HG03378 (cell line): ENCODE data around the gene LRRC32.

Experiments
- ATAC-seq: cut with Tn5 transposase; IDR thresholded peaks from one replicate; pipeline ENCODE4 v1.9.1; 2021; ENCODE audit warnings: mild to moderate bottlenecking, moderate library complexity; ENCODE audit not compliant: unreplicated experiment

Gene LRRC32

DNA sequence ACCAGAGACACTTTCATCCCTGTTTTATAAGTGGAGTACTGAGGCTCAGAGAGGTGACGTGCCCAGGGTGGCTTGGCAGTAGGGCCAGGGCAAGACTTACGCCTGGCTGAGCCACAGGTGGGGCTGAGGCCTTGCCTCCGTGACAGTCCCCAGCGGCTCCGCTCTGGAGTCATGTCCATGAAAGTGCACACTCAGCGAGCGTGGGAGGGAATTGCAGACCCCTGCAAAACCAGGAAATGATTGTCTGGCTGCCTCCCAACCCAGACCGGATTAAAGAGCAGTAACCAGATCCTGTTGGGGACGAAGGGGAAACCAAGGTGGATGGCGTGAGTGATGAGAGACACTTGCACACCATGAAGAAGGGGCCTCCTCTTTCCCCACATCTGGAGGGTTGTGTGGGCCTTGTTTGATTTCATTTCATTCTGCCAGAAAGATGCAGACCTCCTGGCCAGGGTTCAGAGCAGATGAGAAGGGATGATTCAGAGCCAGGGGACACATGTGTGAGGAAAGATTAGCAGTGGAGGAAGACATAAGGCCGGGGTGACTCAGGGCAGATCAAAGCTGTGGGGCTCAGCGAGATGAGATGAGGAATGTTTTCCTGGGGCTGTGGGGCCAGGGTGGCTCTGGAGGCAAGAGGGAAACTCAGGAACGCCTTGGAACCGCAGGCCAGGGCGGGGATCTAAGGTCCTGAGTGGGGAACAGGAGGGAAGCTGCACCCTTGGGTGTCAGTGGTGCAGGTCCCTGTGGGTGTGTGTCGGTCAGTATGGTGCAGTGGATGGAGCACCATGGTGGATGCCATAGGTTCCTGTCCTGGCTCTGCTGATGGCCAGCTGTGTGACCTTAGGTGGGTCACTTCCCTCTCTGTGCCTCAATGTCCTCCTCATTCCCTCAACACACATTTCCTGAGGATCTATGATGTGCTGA, 29.9 kb upstream of the LRRC32 start:
- no peak for ATAC-seq

GRCh38 chr11:76699451-76700091, 29.0 kb upstream of the LRRC32 start:
- no peak for ATAC-seq

DNA sequence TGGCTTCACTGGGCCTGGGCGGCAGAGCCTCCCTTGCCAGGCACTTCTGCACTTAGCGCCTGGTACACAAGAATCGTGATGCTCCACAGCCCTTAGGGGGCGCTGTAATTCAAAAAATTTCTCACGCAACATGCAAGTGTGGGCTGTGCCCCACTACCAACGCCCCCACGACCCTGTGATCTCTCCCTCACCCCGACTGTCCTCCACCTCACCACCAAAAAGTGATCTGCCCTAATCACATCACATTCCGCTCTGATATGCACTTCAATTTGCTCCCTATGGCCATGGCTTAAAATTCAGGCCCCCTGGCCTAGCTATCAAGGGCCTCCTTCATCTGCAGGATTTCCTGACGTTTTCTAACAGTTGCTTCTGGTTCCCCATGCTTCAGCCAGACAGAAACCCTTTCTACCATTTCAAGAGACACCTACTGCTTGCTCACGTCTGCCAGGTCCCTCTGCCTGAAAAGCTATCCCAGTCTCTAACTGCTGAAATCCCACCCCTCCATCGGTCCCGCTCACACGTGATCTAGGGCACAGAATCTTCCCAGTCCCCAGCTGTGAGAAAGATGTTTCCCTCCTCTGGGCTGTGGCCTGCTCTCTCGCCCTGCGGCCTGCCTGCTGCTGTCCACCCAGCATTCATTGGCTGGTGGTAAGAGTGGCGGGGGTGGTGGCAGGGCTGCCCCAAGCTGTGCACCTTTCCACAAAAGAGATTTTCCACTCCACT, 27.9 kb upstream of the LRRC32 start:
- ATAC-seq: no peak

DNA sequence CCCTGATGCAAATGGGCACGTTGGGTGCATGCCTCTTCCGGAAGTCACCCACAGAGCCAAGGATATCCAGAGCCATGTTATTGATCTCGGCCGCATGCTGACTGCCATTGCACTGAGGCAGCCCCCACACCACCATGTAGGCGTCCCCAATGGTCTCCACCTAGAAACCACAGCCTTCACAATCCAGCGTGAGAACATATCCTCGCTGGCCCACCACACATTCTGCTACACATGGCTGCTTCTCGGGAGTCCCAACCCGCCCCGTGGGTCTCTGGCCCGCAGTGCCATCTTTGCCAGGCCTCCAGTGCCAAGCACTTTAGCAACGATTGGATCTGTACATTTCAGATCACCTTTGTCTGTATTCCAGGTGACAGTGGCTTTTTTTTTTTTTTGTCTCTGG, 26.2 kb upstream of the LRRC32 start:
- ATAC-seq: no peak

DNA sequence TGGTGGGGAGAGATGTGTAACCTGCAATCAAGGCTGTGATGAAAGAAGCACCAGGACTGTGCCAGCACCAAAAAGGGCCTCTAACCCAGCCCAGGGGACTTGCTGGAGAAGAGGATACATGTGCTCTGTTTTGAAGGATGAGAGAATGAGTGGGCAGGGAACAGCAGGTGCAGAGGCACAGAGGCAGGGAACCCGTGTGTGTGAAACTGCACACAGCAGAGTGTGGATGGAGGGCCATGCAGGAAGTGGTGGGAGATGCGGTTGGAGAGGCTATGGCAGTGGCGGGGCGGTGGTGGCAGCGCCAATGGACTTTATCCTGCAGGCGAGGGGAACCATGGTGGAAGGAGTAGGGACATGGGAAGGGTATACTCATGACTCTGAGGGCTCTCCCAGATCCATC, 25.2 kb upstream of the LRRC32 start:
- no peak for ATAC-seq

DNA sequence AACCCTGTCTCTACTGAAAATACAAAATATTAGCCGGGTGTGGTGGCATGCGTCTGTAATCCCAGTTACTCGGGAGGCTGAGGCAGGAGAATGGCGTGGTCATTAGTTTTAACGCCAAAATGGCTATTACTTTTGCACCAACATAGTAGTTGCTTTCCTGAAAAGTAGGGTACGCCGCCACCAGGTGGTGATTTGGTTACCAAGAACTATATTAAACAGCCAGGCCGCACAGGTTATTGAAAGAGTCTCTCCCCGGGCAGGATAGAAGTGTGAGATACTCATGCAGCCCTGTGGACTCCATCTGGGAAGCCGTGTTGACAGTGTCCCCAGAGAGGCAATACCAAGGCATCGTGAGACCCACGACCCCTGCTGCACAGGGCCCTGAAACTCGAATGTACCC, 24.6 kb upstream of the LRRC32 start:
- no peak for ATAC-seq

GRCh38 chr11:76694664-76695063, 24.1 kb upstream of the LRRC32 start:
- ATAC-seq: no peak

DNA sequence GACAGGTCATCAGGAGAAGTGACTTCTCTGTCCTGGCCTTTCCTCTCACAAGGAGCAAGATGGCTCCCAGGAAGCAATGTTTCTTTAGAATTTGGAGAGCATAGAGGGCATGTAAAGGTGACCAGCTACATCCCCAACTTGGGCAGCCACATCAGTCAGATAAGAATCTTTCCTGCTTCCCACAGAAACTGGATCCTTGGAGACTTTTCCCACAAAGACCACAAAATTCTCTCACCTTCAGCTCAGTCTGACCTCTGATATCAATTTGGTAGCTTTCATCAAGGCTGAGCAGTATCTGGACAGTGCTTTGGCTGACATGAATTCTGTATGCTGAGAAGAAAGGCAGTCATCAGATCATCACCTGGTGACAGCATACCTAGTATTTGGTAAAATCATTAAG, 23.3 kb upstream of the LRRC32 start:
- no peak for ATAC-seq

- no peak for ATAC-seq
These were observed 22.4 kb upstream of the LRRC32 start for GRCh38 chr11:76692956-76693355.

DNA sequence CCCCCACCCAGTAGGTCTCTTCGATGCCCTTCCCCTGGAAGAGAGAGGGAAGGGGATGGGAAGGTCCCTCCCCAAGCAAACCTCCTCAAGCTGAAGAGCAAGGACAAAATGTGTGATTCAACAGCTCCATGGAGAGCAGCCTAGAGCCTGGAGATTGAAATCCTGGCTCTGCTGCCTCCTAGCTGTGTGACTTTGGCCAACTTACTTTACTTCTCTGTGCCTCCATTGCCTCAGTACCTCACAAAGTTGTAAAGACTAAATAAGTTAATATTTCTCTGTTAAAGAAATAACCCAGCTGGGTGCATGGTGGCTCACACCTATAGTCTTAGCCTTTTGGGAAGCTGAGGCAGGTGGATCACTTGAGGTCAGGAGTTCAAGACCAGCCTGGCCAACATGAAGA, 21.1 kb upstream of the LRRC32 start:
- ATAC-seq: no peak

DNA sequence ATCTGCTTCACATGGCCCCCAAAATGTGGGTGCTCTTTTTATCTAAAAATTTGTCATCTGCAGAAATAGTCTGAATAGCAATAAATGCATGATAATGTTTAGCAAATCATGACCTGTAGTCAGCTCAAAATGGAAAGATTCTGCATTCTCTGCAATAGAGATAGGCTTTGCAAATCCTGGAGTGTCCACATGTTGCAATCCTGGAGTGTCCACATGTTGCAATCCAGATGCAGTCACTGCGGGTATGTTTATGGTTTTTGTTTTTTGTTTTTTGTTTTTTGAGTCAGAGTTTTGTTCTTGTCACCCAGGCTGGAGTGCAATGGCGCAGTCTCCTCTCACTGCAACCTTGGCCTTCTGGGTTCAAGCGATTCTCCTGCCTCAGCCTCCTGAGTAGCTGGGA, 20.2 kb upstream of the LRRC32 start:
- no peak for ATAC-seq

- no peak for ATAC-seq
These were observed 19.0 kb upstream of the LRRC32 start for GRCh38 chr11:76689313-76690260.

DNA sequence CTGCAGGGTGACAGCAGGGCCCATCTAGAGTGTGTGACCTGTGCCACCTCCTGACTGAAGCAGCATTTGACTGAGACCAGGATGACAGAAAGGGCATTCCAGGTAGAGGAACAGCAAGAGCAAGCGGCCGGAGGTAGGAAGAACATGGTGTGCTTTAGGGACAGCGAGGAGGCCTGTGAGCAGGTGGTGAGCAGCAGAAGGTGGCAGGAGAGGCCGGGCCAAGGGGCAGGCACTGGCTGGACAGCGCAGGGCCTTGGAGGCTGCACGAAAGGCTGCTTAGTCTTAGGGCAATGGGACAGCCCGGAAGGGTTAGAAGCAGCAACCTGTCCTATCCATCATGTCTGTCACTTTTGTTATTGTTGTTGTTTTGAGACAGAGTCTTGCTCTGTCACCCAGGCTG, 17.6 kb upstream of the LRRC32 start:
- ATAC-seq: no peak

- no peak for ATAC-seq
These were observed 15.9 kb upstream of the LRRC32 start for GRCh38 chr11:76686261-76687079.

DNA sequence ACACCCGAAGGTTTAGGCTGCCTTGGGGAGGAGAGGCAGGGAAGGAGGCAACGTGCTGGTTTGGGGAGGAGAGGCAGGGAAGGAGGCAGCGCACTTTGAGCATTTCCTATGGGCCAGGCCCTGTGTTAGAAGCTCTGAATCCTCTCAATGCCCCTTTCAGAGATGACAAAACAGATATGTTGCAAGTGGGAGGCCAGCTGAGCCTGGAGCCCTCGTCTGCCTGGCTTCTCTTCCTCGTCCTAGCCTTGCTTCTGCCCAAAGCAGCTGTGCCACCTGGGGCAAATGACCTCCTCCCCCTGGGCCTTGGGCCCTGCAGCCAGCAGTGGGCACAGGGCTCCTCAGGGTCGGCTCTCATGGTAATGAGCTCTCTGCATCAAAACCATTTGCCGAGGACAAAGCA, 15.3 kb upstream of the LRRC32 start:
- ATAC-seq: no peak

DNA sequence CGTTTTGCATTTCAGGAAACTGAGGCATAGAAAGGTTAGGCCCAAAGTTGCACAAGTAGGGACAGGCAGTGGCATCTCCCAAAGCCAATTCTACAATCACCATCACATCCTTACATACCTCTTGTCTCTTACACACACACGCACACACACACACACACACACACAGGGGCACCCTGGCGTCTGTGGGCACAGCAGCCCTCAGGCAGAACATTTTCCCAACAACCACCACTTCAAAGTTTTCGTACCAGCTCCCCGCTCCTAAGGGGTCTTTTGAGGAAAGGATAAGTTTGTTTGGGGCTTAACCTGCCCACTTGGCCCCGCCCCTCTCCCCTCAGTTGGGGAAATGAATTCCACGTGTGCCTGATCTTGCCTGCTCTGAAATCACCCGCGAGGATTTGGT, 14.7 kb upstream of the LRRC32 start:
- no peak for ATAC-seq

GRCh38 chr11:76684516-76684915, 14.0 kb upstream of the LRRC32 start:
- no peak for ATAC-seq

- ATAC-seq: no peak
These were observed 12.9 kb upstream of the LRRC32 start for GRCh38 chr11:76683161-76684095.

DNA sequence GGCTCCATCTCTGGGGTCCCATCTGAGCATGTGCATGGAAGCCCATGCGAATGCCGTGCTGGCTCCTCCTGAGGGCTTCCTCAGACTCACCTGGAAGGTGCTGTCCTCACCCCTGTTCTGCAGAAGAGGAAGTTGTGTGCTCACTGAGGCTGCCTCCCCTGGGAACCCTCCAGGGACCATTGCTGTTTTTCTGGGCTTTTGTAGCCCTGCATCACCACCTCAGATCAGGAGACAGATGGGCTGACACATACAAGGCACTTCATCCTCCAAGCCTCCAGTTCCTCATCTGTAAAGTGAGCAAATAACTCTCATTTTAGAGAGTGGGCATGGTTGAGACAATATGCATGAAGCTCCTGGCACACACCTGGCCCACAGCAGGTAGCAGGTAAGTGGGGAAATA, 12.1 kb upstream of the LRRC32 start:
- no peak for ATAC-seq
